SKM-1 treated with dmso at 0.1 percent for 144 hours (cell line): Measurements from ENCODE around the gene PJA2.
"Not testable (repeated sequence)": the region's sequence is repeated elsewhere in the genome, so short reads cannot be mapped to it uniquely, and the experiment has no call there.

Source experiments
- DNase-seq: peaks from one replicate; lab custom pipeline; 2025; ENCODE audit not compliant: unreplicated experiment; lab: John Stamatoyannopoulos, UW

PJA2 gene, protein sequence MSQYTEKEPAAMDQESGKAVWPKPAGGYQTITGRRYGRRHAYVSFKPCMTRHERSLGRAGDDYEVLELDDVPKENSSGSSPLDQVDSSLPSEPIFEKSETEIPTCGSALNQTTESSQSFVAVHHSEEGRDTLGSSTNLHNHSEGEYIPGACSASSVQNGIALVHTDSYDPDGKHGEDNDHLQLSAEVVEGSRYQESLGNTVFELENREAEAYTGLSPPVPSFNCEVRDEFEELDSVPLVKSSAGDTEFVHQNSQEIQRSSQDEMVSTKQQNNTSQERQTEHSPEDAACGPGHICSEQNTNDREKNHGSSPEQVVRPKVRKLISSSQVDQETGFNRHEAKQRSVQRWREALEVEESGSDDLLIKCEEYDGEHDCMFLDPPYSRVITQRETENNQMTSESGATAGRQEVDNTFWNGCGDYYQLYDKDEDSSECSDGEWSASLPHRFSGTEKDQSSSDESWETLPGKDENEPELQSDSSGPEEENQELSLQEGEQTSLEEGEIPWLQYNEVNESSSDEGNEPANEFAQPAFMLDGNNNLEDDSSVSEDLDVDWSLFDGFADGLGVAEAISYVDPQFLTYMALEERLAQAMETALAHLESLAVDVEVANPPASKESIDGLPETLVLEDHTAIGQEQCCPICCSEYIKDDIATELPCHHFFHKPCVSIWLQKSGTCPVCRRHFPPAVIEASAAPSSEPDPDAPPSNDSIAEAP

DNA sequence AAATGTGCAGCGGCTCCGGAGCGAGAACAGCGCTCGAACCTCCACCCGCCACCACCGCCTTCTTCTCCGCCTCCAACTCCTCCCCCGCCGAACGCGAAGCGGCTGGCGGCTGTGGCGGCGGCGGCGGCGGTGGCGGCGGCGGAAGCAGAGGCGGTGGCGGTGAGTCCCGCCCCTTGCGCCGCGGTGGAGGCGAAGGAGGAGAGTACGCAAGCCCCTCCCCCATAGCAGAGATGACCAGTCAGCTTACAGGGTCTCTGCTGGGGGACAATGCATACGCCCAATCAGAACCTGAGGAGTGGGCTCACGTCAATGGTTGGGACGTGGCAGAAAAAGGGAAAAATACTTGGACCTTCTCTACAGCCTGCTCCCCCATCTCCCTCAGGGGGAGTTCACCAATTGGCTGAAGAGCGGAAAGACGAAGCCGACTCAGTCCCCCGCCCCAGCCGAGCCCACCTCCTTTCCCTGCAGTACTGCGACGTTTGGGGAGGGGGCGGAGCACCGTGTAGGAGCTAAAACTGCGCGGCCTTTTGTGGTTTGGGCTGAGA, at the start of gene PJA2:
TSS of gene PJA2 (minus strand) at position 131 of the 545 bp plus-strand sequence. CDS start 26,541 bp downstream, outside the sequence.
- DNase-seq: peak; percentile 99

DNA sequence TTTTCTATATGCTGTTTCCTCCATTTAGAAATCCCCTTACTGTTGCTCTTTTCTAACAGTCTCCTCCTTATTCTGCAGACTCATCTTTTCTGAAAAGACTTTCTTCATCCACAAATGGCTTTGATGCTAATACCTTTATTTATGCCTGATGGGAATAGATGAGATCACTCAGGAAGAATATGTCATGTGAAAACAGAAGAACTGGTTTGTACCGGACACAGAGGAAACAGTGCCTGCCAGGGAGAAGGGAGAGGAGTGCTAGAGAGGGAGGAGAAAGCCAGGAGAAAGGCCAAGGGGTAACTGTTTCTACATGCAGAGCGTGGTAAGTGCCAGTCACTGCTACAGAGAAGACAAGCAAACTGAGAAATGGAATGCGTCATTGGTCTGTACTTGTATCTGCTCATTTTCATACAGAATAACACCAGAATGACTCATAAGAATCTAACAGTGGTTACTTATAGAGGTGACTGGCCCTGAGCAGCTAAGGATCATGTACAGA, 45.9 kb upstream of the PJA2 start:
- no peak for DNase-seq

DNA sequence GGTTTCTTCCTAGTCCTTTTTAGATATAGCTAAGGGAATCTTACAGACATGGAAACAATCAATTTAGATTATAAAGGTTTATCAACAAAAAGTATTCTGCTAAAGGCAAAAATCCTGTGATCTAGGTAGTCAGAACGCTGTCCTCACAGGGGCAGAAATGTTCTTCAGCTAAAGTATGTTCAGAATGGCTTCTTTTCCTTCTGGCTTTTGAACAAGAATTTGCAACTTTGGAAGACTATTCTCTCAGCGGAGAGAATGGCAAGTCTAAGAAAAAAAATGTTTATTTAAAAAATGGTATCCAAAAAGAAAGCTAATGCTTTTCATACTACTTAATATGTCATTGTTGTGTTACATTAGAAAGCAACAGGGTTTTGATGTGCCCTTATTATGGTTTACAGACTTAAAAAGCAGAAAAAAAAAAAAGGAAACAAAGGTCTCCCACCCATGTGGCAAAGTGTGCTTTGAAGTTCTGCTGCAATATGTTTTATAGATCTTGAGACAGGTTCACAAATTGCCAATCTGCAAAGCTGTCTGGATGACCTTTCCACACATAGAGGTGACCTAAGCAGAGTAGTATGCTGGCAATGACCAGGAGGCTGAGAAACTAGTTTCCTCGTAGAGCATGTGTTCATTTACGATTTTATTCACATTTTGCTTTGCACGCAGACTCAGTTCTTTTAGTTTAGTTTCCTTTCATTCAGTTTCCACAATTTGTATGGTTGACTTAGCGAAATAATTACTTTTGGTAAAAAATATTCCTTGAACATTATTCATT, 45.1 kb upstream of the PJA2 start:
- no peak for DNase-seq

DNA sequence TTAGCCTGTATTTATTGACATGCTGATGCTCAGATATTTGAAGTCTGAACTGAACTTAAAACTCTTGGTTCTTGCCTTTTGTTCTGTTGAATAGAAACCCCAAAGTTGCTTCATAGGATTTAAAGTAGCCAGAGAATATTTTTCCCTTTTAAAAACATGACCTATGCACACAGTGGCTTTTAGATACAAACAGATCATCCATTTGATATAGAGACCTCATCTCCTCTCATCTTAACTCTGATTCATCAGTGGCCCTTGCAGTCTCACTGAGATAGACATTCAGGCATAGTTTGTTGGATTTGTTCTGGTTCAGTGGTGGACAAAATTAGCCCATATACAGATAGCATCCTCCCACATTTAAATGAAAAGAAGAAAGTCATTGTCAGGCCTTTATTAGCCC, 43.5 kb upstream of the PJA2 start:
- no peak for DNase-seq

DNA sequence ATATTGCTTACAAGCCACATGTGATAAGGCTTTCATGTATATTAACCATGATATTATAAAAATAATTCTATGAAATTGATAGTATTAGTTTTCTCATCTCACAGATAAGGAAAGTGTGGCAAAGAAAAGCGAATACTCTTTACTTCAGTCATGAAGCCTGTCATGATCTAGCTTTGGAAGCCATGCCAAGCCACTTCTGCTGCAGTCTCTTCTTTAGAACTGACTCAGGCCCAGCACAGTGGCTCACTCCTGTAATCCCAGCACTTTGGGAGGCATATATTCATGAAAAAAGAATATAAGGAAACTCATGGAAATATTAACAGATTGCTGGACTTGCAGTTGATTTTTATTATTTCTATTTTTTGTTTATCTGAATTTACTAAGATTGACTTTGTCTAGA, 42.9 kb upstream of the PJA2 start:
- DNase-seq: no peak

DNA sequence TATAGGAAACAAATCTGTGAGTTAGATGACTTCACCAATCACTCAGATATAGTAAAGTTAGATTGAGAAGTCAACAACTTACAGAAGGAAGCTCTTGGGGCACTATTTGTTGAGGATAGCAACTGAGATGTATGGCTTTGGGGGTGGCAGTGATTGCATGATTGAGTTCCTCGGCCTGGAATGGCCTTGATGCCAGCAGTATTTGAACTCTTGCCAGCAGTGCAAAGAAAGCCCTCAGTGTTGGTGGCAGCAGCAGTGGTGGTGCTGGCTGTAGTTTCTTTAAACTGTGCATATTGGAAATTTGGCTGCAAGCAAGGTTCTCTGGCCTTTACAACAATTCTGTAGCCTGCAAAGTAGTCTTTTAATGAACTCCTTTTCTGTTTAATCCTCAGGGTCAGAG, 41.4 kb upstream of the PJA2 start:
- no peak for DNase-seq

DNA sequence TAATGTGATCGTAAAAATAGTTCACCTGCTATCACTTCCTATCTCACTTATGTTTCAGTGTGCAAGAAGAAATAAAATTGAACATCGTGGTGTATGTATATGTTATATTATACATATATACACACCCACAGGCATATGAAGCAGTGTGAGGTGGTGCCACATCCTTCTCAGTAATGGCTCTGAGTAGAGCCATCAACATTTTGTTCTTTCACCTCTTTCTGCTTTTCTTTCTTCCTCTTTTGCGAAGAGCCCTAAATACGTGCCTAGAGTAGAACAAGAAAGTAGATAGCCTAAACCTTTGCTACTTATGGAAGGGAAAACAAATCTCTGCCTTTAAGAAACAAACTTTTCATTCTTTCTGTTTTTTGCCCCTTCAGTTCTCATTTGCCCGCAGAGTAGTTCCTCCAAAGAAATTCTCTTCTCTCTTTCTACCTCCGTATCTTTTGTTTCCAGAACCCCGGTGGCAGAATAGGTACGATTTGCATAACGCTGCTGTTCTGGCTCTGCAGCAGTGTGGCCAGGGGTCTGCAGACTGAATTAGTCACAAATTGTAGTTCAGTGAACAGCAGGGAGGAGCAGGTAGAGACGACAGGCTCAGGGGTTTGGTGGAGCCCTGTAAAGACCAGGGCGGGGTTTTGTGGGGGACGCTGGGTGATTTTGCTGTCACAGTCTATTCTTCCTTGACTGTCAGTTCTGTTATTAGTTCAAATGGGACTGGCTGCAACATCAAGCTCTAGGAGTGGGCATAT, 40.5 kb upstream of the PJA2 start:
- DNase-seq: no peak

DNA sequence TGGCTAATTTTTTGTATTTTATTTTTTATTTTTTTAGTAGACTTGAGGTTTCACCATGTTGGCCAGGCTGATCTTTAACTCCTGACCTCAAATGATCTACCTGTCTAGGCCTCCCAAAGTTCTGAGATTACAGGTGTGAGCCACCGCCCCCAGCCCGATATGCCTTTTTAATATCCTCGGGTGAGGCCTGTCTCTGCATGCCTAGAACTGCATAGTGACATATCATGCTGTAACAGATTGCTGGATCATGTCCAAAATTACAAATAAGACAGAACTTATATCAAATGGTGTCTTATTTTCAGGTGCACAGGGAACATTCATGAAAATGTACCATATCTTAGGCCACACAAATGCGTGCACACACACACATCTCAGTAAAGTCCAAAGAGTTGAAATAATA, 39.1 kb upstream of the PJA2 start:
- DNase-seq: no peak

DNA sequence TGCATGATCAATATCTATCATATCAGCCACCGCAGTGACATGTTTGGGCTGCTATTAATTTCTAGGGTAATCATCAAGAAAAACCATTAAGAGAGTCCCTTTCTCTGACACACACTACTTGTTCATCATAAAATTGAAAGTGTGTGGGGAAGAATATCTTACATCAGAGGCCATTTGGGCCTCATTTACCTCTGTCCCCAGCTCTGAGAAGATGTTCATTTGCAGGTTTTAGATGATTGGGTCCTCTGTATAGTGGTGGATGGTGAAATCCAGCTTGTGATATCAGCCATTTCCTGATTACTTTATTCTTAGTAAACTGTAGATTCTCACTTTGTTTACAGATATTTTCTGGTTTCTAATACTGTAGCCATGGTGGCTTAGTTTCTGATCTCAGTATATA, 29.8 kb upstream of the PJA2 start:
- no peak for DNase-seq

DNA sequence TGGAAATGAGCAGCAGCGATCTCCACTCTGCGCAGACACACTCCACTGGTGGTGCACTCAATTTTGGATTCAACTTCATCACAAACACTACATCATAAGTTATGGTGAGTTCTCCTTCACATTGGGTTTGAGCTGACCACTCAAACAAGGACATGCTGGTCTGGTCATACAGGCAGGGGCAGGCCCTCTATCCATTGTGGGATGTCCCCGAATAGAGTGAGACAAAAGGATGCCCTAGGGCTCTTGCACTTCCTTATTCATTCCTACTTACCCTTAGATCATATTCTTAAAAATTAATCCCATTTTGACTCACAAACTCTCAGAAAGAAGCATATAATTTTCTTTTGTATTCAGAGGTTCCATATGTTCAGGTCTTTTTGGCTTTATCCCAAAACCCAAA, 16.3 kb upstream of the PJA2 start:
- no peak for DNase-seq

DNA sequence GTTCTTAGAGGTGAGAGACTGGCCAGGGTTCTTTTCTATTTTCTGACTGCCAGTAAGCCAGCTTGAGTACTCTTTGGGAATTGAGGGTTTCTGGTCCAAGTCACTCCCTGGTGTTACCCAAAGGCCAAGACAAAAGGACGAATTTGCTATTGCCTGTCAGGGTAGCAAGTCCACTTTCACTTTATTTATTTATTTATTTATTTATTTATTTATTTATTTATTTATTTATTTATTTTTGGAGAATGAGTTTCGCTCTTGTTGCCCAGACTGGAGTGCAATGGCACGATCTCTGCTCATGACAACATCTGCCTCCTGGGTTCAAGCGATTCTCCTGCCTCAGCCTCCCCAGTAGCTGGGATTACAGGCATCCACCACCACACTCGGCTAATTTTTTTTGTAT, 15.7 kb upstream of the PJA2 start:
- not testable (repeated sequence) for DNase-seq

DNA sequence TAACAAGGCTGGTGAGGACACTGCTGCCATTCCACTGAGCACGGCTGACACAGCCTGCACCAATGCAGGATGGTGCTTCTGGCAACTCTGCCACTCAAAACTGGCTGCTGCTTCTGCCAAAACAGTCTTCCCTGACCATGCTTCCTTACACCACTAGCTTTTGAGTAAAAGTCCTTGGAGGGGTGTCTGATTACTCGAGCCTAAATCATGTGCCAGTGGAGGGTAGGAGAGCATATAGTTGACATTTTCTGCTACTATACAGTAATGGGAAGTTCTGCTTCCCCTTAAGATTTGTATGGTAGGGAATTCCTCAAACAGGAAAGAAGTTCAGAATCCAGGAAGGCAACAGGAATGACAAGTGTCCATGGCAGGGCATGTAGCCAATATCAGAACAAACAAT, 12.2 kb upstream of the PJA2 start:
- DNase-seq: no peak

DNA sequence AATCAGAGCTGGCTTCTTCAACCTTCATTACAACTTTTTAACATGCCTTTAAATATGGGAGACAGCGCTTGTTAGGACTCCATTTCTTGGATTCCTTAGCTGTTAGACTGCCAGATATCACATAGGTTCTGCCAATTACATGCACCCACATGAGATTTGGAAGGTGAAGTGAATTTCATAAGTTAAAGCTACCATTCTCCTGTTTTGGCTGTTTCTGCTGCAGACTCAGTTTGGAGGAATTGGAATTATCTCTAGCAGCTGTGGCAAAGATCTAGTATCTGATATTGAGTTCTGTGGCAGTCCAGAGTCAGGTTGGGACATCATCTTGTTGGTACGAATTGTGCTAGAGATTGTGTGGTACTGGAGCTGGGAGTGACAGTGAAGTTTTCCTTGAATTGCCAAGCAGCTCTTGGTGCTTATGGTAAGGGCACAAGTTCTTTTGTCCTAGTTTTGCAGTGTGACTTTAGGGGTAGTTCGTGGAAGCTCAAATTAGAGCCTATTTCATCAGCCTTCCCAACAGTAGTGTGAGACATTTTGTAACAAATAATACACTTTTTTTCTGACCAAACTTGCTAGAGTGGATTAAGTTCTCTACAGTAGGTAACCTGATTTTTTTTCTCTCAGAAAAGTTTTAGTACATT, 9.1 kb upstream of the PJA2 start:
- no peak for DNase-seq

DNA sequence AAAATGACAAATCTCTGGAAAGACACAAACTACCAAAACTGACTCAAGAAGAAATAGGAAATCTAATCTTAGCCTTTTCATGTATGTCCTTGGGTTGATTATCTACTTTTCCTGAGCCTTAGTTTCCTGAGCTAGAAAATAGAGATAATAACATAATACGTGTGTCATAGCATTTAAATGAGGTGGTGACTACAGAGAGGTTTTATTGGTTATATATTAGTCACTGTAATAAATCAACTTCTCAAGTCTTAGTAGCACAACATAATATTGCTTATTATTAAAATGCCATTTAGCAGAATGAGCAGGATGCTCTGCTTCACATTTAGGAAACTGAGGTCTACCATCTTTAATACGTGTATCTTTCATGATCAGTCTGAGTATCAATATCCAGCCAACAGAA, 7.1 kb upstream of the PJA2 start:
- no peak for DNase-seq

DNA sequence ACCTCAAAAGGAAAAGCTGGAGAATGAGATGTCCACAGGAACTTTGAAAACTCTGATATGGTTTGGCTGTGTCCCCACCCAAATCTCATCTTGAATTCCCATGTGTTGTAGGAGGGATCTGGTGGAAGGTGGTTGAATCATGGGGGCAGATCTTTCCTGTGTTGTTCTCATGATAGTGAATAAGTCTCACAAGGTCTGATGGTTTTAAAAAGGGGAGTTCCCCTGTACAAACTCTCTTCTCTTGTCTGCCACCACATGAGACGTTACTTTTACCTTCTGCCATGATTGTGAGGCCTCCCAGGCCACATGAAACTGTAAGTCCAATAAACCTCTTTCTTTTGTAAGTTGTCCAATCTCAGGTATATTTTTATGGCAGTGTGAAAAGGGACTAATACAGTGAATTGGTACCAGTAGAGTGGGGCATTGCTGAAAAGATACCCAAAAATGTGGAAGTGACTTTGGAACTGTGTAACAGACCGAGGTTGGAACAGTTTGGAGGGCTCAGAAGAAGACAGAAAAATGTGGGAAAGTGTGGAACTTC, 4.2 kb upstream of the PJA2 start:
- DNase-seq: not testable (repeated sequence)

DNA sequence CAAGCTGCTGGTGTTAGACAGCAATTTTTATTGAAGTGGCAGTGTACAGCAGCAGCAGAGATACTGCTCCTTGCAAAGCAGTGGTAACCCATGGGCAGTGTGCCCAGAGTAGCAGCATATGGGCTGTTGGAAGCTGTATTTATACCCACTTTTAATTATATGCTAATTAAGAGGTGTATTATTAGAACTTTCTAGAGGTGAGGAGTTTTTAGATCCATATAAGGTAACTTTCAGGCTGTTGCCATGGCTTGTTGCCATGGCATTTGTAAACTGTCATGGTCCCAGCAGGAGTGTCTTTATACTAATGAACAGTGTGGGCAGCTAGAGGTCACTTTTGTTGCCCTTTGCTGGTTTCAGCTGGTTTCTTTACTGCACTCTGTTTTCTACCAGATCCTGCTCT, 3.7 kb upstream of the PJA2 start:
- no peak for DNase-seq

DNA sequence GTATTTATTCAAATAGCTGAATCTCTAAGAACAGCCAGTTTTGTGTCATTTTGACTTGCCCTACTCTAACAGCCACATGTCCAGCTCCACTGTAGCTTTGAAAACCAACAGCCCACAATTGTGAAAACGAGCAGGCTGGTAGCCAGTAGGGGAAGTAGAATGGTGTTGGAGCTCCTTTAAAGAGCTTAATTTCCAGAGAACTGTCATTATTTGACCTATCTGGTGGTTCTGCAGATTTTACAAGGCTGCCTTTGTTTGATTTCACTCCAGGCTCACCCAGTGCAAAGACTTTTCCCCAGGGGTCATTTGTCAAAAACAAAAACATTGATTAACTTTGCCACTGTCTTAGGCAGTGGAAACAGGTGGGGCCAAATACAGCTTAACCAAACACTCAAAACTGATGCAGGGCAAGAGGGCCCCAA, 3.2 kb upstream of the PJA2 start:
- no peak for DNase-seq

DNA sequence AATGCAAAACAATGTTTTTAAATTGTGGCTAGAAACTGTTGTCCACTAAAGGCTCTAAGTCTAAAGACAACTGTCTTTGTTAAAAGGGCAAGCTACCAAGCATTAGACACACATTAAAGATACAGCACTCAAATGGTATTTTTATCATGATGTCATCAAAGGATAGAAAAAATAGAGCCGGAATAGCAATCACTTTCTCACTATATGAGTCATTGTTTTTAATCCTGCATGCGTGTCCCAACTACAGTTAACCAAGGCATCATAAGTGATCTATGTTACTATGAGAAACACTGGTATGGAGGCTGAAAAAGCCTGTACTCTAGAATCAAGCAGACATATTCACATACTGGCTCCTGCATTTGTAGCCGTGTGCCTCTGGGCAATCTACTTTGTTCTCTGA, 1.9 kb upstream of the PJA2 start:
- no peak for DNase-seq

DNA sequence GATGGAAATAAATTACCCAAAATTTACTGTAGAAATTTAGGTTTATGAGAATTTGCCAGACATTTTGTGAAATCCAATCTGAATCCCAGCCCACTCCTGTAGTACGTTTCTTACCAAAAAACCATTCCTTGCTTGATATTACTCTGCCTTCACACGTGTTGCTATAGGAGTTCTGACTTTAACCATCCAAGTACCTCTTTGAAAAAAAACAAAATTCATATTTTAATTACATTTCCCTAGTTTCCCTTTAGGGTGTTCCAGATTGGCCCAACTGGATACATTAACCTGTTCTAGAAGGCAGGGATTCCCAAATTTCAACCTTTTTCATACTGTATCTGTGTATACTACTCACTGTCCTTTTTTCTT, 1.4 kb upstream of the PJA2 start:
- DNase-seq: no peak
